WTC11 (cell line): ENCODE results near the gene ALPI. TPM values are rescaled to one million over a fixed set of nuclear protein-coding genes. Genes with fewer than 3 reads are reported as not detected.

Source experiments
- ATAC-seq: fragments of 200-7000 bp; cut with Tn5 transposase; 2 replicates; pipeline ENCODE4 v1.10.0; 2021; ENCODE audit warnings: mild to moderate bottlenecking, moderate library complexity
- CTCF ChIA-PET: fragments of 300-600 bp; sonication (Branson Sonifier 250); formaldehyde crosslinking; loops from one replicate; lab custom pipeline; 2021; ENCODE audit warnings: antibody characterized with exemption; lab: Charles Lee
- POLR2A ChIA-PET: fragments of 350-600 bp; sonication (Branson Sonifier 250); formaldehyde crosslinking; loops from one replicate; lab custom pipeline; 2021; ENCODE audit warnings: antibody characterized with exemption; lab: Charles Lee
- DNase-seq: peaks from one replicate; pipeline ENCODE4 v3.0.0; 2021; ENCODE audit warnings: low spot score
- H3K27ac Mint-ChIP-seq: 2 replicates; pipeline ENCODE4 v1.8.0; 2021; ENCODE audit warnings: mixed read lengths
- H3K27me3 Mint-ChIP-seq: 2 replicates; pipeline ENCODE4 v1.8.0; 2021; ENCODE audit warnings: low read depth, mild to moderate bottlenecking, moderate library complexity, mixed read lengths
- H3K36me3 Mint-ChIP-seq: 2 replicates; pipeline ENCODE4 v1.8.0; 2021; ENCODE audit warnings: mixed read lengths
- H3K4me1 Mint-ChIP-seq: 2 replicates; pipeline ENCODE4 v1.8.0; 2022; ENCODE audit warnings: mixed read lengths
- H3K4me3 Mint-ChIP-seq: 2 replicates; pipeline ENCODE4 v1.8.0; 2021; ENCODE audit warnings: mild to moderate bottlenecking, moderate library complexity, mixed read lengths
- H3K9me3 Mint-ChIP-seq: 2 replicates; pipeline ENCODE4 v1.8.0; 2021; ENCODE audit warnings: mixed read lengths
- CTCF ChIP-seq: fragments of 200-600 bp; IDR thresholded peaks from 2 replicates; pipeline ENCODE4 v1.8.0; 2022; ENCODE audit warnings: antibody characterized with exemption
- OVOL2 ChIP-seq: fragments of 250-450 bp; sonication (Bioruptor Pico); IDR thresholded peaks from 2 replicates; pipeline ENCODE4 v1.9.0; 2021; ENCODE audit warnings: mild to moderate bottlenecking, borderline replicate concordance
- TEAD1 ChIP-seq: sonication (generic); formaldehyde crosslinking; IDR thresholded peaks from 2 replicates; pipeline ENCODE4 v1.8.0; 2022; ENCODE audit warnings: mild to moderate bottlenecking, missing genetic modification reagents
- ZNF121 ChIP-seq: sonication (generic); formaldehyde crosslinking; IDR thresholded peaks from 2 replicates; pipeline ENCODE4 v1.8.0; 2023; ENCODE audit warnings: missing genetic modification reagents
- total RNA-seq: library from RNA; stranded (reverse); gene quantifications from 3 replicates; pipeline ENCODE4 v1.2.3, GENCODE V29; 2021

ALPI gene
- total RNA-seq, 1 experiment from 2014 or later: not detected

- peak; percentile 53 for DNase-seq
- CTCF ChIA-PET: interaction anchor here (0.6 to 6.9 kb wide), 6 partner anchors 10 to 143 kb away, joined by 3 to 73 read pairs (median 3); partner anchors contain the start of genes CHRNG, ECEL1 and PRSS56
- H3K36me3 Mint-ChIP-seq: no peaks in the 10 kb centered on the region
- TF ChIP-seq OVOL2: no peak
- no peak for TF ChIP-seq TEAD1 (CRISPR knock-in tag)
- peak; percentile 25; the same call in 1 of the 2 replicates for TF ChIP-seq CTCF
- 0 out of 2 replicates have a peak, but pooled peaks have one; percentile 49 for TF ChIP-seq ZNF121 (CRISPR knock-in tag)
- TF ChIP-seq, all 79 proteins: peak for 2
- Mint-ChIP-seq H3K27me3 (peaks cover 37% of the 10 kb centered on the region), H3K4me3 (no peak overlapping the region), H3K4me1 (peaks cover 15% of the 10 kb centered on the region), H3K9me3 (no peaks in the 10 kb centered on the region), H3K27ac (no peak overlapping the region)
- POLR2A ChIA-PET: no interaction called here
- ATAC-seq: peak; percentile 51
Observed at GRCh38 chr2:232508251-232508650, 52.3 kb downstream of the ALPI start.

Other genes with a start within 250 kb of the ALPI start
- gene ALPP, start 77.4 kb upstream of the ALPI start, total RNA-seq: 0.14 to 0.20 TPM (median 0.14 TPM) in 3 replicates
- 0.94 to 1.3 TPM (median 1.2 TPM) in 3 replicates for gene ALPG, start 49.3 kb upstream of the ALPI start, total RNA-seq
- gene ECEL1, start 31.7 kb downstream of the ALPI start, total RNA-seq: 21.4 to 23.3 TPM (median 21.9 TPM) in 3 replicates
- not detected in 3 replicates for gene PRSS56, start 64.2 kb downstream of the ALPI start, total RNA-seq
- gene CHRND, start 70.0 kb downstream of the ALPI start, total RNA-seq: 0.07 to 0.11 TPM in 2 of 3 replicates, not detected in the other
- 0.20 TPM in 1 of 3 replicates, not detected in the others for gene CHRNG, start 83.5 kb downstream of the ALPI start, total RNA-seq
- gene TIGD1, start 94.4 kb downstream of the ALPI start, total RNA-seq: 5.2 to 9.0 TPM (median 6.1 TPM) in 3 replicates
- gene EIF4E2, start 94.5 kb downstream of the ALPI start, total RNA-seq: 90.6 to 97.8 TPM (median 95.9 TPM) in 3 replicates
- 5.4 to 6.8 TPM (median 6.1 TPM) in 3 replicates for gene EFHD1, start 177.5 kb downstream of the ALPI start, total RNA-seq
- gene GIGYF2, start 241.2 kb downstream of the ALPI start, total RNA-seq: 49.3 to 53.1 TPM (median 52.0 TPM) in 3 replicates